GM18909 (cell line): ENCODE results near the gene PCDH9.

Source experiments
- ATAC-seq: cut with Tn5 transposase; IDR thresholded peaks from one replicate; pipeline ENCODE4 v1.9.1; 2021; ENCODE audit warnings: mild to moderate bottlenecking; ENCODE audit not compliant: unreplicated experiment, poor library complexity

PCDH9 gene

DNA sequence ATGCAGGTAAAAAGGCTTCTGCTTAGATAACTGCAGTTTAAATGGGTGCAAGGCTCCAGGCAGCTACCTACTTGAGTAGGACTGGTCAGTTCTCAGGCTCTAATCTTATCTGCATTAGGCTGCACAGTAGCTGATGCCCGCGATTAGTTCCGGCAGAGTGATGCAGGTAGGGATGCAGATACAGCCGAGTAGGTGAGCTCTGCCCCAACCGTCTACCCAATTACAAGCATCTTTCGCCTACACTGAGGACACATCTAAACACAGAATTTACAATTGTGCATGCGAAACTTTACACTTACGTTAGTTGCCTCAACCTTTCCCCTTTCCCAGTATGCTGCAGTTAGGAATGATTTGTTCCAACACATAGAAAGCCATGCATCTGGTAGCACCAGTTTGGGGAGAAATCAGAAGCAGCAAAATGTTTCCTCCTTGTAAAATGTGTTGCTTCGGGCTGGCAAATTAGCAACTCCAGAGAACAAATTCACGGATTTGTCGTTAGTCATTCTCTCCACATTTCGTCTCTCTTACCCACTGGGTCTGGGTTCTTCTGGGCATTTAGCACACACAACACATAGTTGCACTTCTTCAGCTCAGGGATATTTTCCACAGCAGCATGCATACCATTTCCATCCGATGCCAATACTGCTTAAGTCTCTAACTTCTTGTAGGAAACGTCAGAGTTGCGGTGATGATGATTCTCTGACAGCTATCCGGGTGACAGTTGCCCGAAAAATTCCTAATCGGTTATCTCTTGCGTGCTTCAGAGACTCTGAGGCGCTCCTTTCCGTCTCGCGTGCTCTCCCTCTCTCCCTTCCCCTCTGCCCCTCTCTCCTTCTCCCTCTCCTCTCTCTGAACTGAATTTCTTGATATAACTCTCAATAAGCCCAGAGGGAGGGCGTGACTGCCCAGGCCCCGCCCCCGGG lies at the start of gene PCDH9:
PCDH9 (minus strand) TSS at position 856 of the 923 bp plus-strand sequence. CDS start 1,896 bp downstream, outside the sequence.
- peak; percentile 4 for ATAC-seq

GRCh38 chr13:67278235-67278634 lies 48.1 kb upstream of the PCDH9 start:
- no peak for ATAC-seq

DNA sequence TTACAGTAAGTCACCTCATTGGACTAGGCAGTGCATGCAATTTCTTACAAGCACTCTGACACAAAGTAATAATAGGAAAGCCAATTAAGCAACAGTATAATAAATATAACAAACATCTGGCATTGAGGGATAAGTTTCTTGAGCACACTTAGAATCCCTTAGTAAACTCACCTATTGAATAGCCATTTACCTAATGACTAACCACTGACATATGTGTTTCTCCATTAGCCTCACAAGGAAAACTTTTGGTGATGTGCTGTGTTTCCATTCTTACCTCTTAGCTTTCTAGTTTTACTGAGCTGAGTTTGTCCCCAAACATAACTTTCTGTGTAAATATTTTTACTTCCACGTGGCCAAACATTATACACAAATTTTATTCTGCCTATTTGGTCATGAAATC lies 47.4 kb upstream of the PCDH9 start:
- ATAC-seq = no peak

GRCh38 chr13:67275351-67275960 lies 45.3 kb upstream of the PCDH9 start:
- ATAC-seq = no peak

DNA sequence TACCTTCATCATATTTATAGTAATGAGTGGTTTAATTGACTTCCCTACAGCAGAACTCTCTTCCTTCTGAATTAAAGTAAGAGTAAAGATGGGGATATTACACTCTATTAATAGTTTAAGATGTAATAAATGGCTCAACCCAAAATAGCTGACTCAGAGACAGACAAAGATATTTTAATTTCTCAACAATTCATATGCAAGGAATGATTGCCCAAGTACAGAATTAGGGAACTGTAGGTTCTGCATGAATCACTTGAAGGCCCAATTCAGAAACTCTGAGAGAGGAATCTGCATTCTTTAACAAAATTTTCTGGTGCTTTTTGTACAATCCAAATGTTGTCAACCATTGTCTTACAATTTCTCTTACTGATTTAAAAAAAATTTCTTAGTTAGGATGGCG lies 42.9 kb upstream of the PCDH9 start:
- ATAC-seq = no peak

GRCh38 chr13:67267136-67267535 lies 37.0 kb upstream of the PCDH9 start:
- no peak for ATAC-seq

DNA sequence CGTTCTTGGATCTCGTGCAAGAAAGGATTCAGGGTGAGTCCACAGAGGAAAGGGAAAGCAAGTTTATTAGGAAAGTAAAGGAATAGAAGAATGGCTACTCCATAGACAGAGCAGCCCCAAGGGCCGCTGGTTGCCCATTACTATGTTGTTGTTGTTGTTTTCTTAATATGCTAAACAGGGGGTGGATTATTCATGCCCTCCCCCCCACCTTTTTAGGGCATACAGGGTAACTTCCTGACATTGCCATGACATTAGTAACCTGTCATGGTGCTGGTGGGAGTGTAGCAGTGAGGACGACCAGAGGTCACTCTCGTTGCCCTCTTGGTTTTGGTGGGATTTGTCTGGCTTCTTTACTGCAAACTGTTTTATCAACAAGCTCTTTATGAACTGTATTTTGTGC lies 29.1 kb upstream of the PCDH9 start:
- ATAC-seq = no peak

GRCh38 chr13:67258482-67258881 lies 28.3 kb upstream of the PCDH9 start:
- peak; percentile 70 for ATAC-seq

- no peak for ATAC-seq
Observed at GRCh38 chr13:67238861-67239260, 8.7 kb upstream of the PCDH9 start.

DNA sequence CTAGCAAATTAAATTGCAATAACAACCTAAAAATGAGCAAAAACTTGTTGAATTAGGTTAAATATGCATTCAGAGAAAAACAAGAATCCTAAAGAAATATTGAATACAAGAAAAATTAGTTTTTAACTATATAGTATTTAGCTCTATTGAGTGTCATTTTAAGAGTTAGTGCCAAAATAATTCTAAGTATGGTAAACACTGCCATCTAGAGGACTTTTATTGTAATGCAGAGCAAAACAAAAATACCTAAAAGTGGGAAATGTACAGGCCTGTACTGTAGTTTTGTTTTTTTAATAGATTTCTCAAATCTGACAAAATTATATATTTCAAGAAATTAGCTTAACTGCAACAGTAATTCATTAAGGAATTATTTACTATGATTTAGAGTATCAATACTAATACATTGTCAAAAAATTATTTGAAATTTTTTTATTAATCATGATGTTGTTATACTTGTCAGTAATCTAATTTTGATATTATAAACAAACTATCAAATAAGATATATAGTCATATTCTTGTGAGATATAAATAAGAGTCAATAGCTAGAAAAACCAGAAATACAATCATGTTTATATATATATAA lies 8.2 kb upstream of the PCDH9 start:
- ATAC-seq = no peak

DNA sequence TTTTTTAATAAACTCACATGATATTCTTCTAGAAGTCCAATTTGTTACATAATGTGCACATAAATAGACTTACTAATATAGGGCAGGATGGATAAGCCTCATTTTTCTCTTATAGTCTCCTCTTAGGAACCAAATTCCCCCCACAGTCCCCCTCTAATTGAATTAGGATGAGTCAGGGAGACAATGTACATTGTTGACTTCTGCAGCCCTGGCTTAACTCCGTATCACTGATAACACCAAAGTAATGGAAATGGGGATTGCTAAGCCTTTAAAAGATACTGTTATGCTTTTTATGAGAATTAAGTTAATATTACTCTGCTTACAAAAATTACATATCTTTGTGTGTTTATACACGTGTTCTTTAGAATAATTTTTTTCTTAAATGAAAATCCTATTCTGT lies 5.1 kb upstream of the PCDH9 start:
- no peak for ATAC-seq

DNA sequence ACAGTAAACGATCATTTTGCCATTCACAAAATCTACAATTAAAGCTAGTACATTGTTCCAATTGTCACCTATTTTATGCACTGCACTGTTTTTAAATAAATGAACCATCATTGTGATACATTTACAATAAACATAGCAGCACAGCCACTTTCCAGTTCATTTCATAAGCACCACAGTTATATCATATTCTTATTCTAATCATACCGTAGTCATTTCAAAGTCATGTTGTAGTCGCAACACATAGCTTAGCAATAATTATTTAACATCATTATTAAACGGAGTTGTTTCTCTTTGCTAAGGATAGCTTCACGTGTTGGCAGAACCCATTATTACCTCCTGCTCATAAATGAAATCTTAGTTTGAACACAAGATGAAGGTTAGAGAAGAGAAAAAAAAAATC lies 2.2 kb upstream of the PCDH9 start:
- no peak for ATAC-seq

- no peak for ATAC-seq
Observed at GRCh38 chr13:67231289-67232000, 1.3 kb upstream of the PCDH9 start.

DNA sequence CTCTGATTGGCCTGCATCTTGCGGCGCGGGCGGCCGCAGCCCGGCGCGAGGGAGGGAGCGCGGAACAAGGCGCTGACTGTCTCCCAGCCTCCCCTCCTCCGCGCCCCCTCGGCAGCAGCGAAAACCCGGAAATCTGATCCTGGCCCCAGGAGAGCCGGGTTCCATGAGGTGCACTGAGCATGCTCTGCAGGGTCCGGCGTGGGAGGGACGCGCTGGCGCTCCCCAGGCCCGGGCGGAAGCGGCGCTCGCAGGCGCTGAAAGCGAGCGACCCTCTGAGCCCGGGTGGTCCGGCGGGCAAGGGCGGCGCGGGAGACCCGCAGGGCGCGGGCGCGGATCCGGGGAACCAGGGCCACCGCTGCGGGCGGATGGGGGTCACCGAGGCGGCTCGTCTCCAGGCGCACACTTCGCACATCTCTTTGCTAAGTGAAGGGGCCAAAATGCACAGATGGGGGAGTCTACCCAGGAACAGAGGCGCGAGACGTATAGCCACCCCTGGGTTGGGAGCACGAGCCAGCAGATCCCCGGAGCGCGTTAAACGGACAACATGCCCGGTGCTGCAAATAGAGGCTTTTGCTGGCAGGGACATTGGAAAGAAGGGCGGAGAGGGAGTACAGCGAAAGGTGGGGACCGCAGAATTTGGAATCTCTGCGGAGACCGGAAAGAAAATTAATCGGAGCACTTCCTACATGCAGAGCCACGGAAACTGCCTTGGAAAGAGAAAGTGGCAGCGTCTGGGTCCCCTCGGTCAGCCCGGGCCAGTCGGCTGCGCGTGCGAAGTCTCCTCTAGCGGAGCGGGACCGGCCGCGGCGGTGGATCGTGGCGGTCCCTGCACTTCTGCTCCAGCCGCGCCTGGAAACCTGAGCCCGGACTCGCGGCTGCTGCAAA lies 510 bp upstream of the PCDH9 start:
- ATAC-seq = peak; percentile 99

GRCh38 chr13:67228916-67229315 lies 1.2 kb downstream of the PCDH9 start:
- ATAC-seq = no peak

DNA sequence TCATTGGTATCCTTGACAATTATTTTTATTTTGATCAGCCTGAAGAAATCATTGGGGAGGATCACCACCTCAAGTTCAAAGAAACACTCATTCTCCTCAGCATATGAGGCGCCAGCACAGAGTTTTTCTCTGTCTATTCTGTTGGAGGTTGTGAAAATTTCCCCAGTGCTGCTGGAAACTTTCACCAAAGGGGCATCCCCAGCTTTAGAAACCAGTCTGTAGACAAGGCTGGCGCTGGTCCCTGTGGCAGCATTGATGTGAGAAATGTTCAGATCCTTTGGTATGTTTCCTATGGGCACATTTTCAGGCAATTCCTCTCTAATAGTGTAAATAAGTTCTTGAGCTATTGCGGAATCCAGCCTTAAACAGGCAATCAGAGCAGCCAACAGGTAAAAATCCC lies 2.1 kb downstream of the PCDH9 start:
- no peak for ATAC-seq

- ATAC-seq = no peak
Observed at GRCh38 chr13:67227131-67227983, 2.8 kb downstream of the PCDH9 start.

- no peak for ATAC-seq
Observed at GRCh38 chr13:67226696-67227095, 3.4 kb downstream of the PCDH9 start.
